AG20443 (cell line): Measurements from ENCODE around the gene HPRT1.
"Not testable (repeated sequence)": the region's sequence is repeated elsewhere in the genome, so short reads cannot be mapped to it uniquely, and the experiment has no call there.

ENCODE experiments used
- DNase-seq: peaks from one replicate; pipeline ENCODE4 v3.0.0; 2012; ENCODE audit warnings: low spot score, mixed read lengths

The HPRT1 gene, protein sequence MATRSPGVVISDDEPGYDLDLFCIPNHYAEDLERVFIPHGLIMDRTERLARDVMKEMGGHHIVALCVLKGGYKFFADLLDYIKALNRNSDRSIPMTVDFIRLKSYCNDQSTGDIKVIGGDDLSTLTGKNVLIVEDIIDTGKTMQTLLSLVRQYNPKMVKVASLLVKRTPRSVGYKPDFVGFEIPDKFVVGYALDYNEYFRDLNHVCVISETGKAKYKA

GRCh38 chrX:134460005-134460861, at the start of gene HPRT1:
TSS of gene HPRT1 (plus strand) at chrX:134460165. CDS start at chrX:134460312, 147 bp downstream.
- peak; percentile 86 for DNase-seq

- no peak for DNase-seq
Observed at GRCh38 chrX:134416087-134416486, 43.9 kb upstream of the HPRT1 start.

- DNase-seq = no peak
Observed at GRCh38 chrX:134418317-134419113, 41.5 kb upstream of the HPRT1 start.

- DNase-seq = no peak
Observed at GRCh38 chrX:134419784-134420183, 40.2 kb upstream of the HPRT1 start.

DNA sequence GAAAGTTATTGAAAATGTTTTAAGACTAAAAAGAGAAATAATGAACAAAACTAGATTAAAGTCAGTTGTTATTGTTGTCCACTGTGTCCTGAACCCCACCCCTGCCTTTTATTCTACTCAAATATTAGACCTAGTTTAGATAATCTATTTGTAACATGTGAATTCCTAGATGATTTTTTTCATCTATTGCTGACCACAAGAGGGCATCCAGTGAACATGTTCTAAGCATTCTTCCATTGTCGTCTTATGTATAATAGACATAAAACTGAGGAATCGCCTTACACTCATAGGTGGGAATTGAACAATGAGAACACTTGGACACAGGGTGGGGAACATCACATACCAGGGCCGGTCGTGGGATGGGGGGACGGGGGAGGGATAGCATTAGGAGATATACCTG, 36.4 kb upstream of the HPRT1 start:
- peak; percentile 9 for DNase-seq

GRCh38 chrX:134426281-134426680, 33.7 kb upstream of the HPRT1 start:
- DNase-seq = no peak

- peak; percentile 10 for DNase-seq
Observed at GRCh38 chrX:134431894-134432293, 28.1 kb upstream of the HPRT1 start.

DNA sequence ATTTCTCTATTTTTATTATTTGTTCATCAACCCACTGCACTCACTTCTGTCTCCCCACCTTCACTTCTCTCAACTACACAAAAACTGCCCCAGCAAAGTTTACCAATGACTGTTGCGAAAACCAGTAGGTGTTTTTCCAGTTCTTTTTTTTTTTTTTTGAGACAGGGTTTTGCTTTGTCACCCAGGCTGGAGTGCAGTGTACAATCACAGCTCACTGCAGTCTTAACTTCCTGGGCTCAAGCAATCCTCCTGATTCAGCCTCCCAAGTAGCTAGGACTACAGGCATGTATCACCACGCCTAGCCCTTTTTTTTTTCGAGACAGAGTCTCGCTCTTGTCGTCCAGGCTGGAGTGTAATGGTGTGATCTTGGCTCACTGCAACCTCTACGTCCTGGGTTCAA, 24.1 kb upstream of the HPRT1 start:
- no peak for DNase-seq

GRCh38 chrX:134443020-134443419, 16.9 kb upstream of the HPRT1 start:
- DNase-seq = no peak

DNA sequence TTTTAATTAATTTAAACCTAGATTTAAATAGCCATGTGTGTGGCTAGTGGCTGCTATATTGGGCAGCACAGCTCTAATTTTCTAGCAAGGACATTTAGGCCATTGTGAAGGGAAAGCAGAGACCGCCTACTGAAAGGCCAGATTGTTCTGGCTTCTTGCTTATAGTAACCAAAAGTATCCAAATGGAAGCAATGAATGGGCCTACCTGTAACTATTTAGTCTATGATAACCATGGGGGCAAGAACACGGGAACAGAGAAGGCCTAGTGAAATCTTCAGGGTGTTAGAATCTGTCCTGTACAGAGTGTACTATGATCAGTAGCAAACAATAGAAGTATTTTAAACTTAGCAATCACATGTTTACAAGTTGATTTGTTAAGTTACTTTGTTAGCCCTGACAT, 16.5 kb upstream of the HPRT1 start:
- no peak for DNase-seq

- DNase-seq = no peak
Observed at GRCh38 chrX:134444681-134445080, 15.3 kb upstream of the HPRT1 start.

- DNase-seq = no peak
Observed at GRCh38 chrX:134452596-134452995, 7.4 kb upstream of the HPRT1 start.

- DNase-seq = no peak
Observed at GRCh38 chrX:134453631-134454030, 6.3 kb upstream of the HPRT1 start.

- no peak for DNase-seq
Observed at GRCh38 chrX:134454506-134454905, 5.5 kb upstream of the HPRT1 start.

GRCh38 chrX:134457708-134458107, 2.3 kb upstream of the HPRT1 start:
- no peak for DNase-seq

- DNase-seq = no peak
Observed at GRCh38 chrX:134459683-134460004, 321 bp upstream of the HPRT1 start.

DNA sequence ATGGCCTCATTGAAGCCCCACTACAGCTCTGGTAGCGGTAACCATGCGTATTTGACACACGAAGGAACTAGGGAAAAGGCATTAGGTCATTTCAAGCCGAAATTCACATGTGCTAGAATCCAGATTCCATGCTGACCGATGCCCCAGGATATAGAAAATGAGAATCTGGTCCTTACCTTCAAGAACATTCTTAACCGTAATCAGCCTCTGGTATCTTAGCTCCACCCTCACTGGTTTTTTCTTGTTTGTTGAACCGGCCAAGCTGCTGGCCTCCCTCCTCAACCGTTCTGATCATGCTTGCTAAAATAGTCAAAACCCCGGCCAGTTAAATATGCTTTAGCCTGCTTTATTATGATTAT, 876 bp downstream of the HPRT1 start:
- DNase-seq = peak; percentile 3

- DNase-seq = no peak
Observed at GRCh38 chrX:134461437-134461836, 1.5 kb downstream of the HPRT1 start.

DNA sequence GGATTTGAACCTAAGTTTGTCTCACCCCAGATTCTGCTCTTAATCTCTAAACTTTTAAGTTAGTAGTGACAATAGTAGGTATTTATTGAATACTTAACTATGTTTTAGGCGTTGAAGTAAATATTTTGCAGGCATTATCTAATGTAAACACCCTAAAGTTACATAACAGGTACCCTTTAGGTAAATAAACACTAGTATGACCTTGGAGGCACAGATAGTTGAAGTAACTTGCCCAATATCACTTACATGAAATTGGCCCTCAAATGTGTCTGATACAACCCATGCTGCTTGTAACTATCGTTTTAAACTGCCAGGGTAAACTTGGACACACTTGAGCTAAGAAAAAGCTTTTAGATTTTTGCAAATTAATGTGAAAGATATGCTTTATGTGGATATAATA, 3.0 kb downstream of the HPRT1 start:
- DNase-seq = no peak

- not testable (repeated sequence) for DNase-seq
Observed at GRCh38 chrX:134464453-134464852, 4.5 kb downstream of the HPRT1 start.

DNA sequence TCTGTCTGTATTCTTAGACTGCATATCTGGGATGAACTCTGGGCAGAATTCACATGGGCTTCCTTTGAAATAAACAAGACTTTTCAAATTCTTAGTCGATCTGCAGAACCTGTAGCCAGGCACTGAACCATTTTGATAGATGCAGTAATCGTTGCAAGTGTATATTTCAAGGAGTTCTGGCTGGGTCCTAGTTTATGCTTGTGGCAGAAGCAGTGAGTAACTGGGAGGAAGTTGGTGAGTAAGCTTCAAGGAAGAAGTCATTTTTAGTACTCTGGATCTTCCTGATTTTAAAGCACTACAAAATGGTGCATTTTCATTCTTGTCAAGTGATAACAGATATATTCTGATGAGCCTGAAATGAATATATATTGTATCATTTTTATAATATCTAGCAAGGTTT, 9.5 kb downstream of the HPRT1 start:
- DNase-seq = peak; percentile 22

DNA sequence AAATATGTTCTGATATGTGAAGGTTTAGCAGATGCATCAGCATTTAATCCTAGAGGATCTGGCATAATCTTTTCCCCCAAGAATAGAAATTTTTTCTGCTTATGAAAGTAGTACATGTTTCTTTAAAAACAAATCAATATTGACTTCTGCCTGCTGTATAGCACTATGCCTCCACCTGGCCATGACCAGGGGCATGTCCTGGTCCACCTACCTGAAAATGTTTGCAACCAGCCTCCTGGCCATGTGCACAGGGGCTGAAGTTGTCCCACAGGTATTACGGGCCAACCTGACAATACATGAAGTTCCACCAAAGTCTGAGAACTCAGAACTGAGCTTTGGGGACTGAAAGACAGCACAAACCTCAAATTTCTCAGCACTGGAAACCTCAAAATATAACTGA, 10.0 kb downstream of the HPRT1 start:
- no peak for DNase-seq

DNA sequence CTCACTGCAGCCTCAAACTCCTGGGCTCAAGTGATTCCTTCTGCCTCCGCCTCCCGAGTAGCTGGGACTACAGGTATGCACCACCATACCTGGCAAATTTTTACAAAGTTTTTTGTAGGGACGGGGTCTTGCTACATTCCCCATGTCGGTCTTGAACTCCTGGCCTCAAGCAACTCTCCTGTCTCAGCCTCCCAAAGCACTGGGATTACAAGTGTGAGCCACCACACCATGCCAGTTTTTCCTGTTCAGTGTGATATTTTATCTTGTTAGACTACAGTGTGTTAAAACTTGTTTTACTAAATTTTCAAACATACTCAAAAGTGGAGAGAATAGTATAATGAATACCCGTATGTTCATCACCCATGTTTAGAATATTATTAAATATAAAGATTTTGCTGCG, 12.1 kb downstream of the HPRT1 start:
- DNase-seq = no peak
